ENCODE data around the gene CDH20.

Gene CDH20

GRCh38 chr18:61597316-61597715 is 264.1 kb downstream of the CDH20 start:
- peak; percentile 30 for DNase-seq (ENCODE audit: low read depth)
- TF ChIP-seq CTCF (conservative IDR thresholded peaks at IDR 0.05; ENCODE audit: control insufficient read depth, insufficient read depth, low read depth, low read length) = no peak
- no peak overlapping the region for H3K4me3 ChIP-seq (ENCODE audit: control insufficient read depth, low read depth, low read length)

DNA sequence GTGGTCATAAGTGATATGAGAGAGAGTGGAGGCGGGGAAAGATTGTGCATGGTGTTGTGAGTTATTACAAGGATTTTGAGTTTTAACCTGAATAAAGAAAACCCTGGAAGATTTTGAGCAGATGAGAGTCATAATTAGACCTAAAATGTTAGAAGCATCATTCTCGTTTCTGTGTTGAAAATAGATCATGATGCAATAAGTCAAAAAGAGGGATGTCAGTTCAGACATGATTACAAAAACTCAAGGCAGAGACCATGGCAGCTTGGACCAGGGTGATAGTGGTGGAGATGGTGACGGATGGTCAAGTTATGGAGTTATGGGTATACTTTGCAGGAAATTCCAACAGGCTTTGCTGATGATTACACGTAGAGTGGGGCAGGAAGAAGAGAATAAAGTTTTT is 267.2 kb downstream of the CDH20 start:
- no peak for DNase-seq (ENCODE audit: low read depth)
- no peak for TF ChIP-seq CTCF (conservative IDR thresholded peaks at IDR 0.05; ENCODE audit: control insufficient read depth, insufficient read depth, low read depth, low read length)
- H3K4me3 ChIP-seq (ENCODE audit: control insufficient read depth, low read depth, low read length) = no peak overlapping the region

GRCh38 chr18:61602836-61603235 is 269.6 kb downstream of the CDH20 start:
- no peak for TF ChIP-seq CTCF (conservative IDR thresholded peaks at IDR 0.05; ENCODE audit: control insufficient read depth, insufficient read depth, low read depth, low read length)
- peak; percentile 31 for DNase-seq (ENCODE audit: low read depth)

More at GRCh38 chr18:61602836-61603235, 269.6 kb downstream of the CDH20 start:
- no peak overlapping the region for H3K4me3 ChIP-seq (ENCODE audit: control insufficient read depth, low read depth, low read length)

All from fibroblast of mammary gland (primary cell).